GM18861 (cell line): Measurements from ENCODE around the gene POFUT2.

Experiments used
- ATAC-seq: cut with Tn5 transposase; IDR thresholded peaks from one replicate; pipeline ENCODE4 v1.9.1; 2021; ENCODE audit not compliant: unreplicated experiment

POFUT2 gene

GRCh38 chr21:45264146-45264911 lies 23.4 kb downstream of the POFUT2 start:
- no peak for ATAC-seq

- no peak for ATAC-seq
Observed at GRCh38 chr21:45263534-45263933, 24.2 kb downstream of the POFUT2 start.

GRCh38 chr21:45262616-45263015 lies 25.1 kb downstream of the POFUT2 start:
- no peak for ATAC-seq

GRCh38 chr21:45262041-45262581 lies 25.6 kb downstream of the POFUT2 start:
- no peak for ATAC-seq

GRCh38 chr21:45261093-45261492 lies 26.6 kb downstream of the POFUT2 start:
- no peak for ATAC-seq

GRCh38 chr21:45260191-45260825 lies 27.4 kb downstream of the POFUT2 start:
- ATAC-seq: no peak

- no peak for ATAC-seq
Observed at GRCh38 chr21:45259206-45259840, 28.4 kb downstream of the POFUT2 start.

- ATAC-seq: no peak
Observed at GRCh38 chr21:45258466-45258865, 29.2 kb downstream of the POFUT2 start.

GRCh38 chr21:45257673-45258341 lies 29.9 kb downstream of the POFUT2 start:
- no peak for ATAC-seq

- ATAC-seq: no peak
Observed at GRCh38 chr21:45256912-45257672, 30.6 kb downstream of the POFUT2 start.

GRCh38 chr21:45256021-45256911 lies 31.4 kb downstream of the POFUT2 start:
- no peak for ATAC-seq

- ATAC-seq: no peak
Observed at GRCh38 chr21:45255381-45256020, 32.2 kb downstream of the POFUT2 start.

- ATAC-seq: no peak
Observed at GRCh38 chr21:45254460-45254930, 33.2 kb downstream of the POFUT2 start.

- no peak for ATAC-seq
Observed at GRCh38 chr21:45253633-45254459, 33.8 kb downstream of the POFUT2 start.

GRCh38 chr21:45253180-45253579 lies 34.5 kb downstream of the POFUT2 start:
- no peak for ATAC-seq

GRCh38 chr21:45252448-45252925 lies 35.2 kb downstream of the POFUT2 start:
- ATAC-seq: no peak

- ATAC-seq: no peak
Observed at GRCh38 chr21:45251635-45252447, 35.9 kb downstream of the POFUT2 start.
